ENCODE measurements around the gene KPNA1. TPM values are rescaled to one million over a fixed set of nuclear protein-coding genes. Genes with fewer than 3 reads are reported as not detected.

The KPNA1 gene
- total RNA-seq, 1 donor from 2014 or later, result 86.8 TPM

GRCh38 chr3:122535964-122536631, 21.4 kb upstream of the KPNA1 start:
- no peaks in the 10 kb centered on the region for H3K36me3 Mint-ChIP-seq (ENCODE audit: low read depth)

GRCh38 chr3:122533931-122534334, 19.2 kb upstream of the KPNA1 start:
- H3K27ac Mint-ChIP-seq (ENCODE audit: unreplicated experiment), result no peak overlapping the region
- no peak for DNase-seq (ENCODE audit: low read depth, low spot score)
- H3K9me3 Mint-ChIP-seq, result no peaks in the 10 kb centered on the region
- H3K4me1 Mint-ChIP-seq, result no peaks in the 10 kb centered on the region
- H3K4me3 Mint-ChIP-seq, result no peak overlapping the region
- TF ChIP-seq CTCF (conservative IDR thresholded peaks at IDR 0.05), result no peak
- H3K36me3 Mint-ChIP-seq (ENCODE audit: low read depth), result no peaks in the 10 kb centered on the region
- peaks cover 8% of the 10 kb centered on the region for H3K27me3 Mint-ChIP-seq (ENCODE audit: low read depth)

More at GRCh38 chr3:122535964-122536631, 21.4 kb upstream of the KPNA1 start:
- H3K27me3 Mint-ChIP-seq (ENCODE audit: low read depth), result peaks cover 8% of the 10 kb centered on the region
- DNase-seq (ENCODE audit: low read depth, low spot score), result no peak
- TF ChIP-seq CTCF (conservative IDR thresholded peaks at IDR 0.05), result no peak
- no peak overlapping the region for H3K4me3 Mint-ChIP-seq
- no peaks in the 10 kb centered on the region for H3K4me1 Mint-ChIP-seq
- no peaks in the 10 kb centered on the region for H3K9me3 Mint-ChIP-seq
- H3K27ac Mint-ChIP-seq (ENCODE audit: unreplicated experiment), result no peak overlapping the region

- H3K27ac Mint-ChIP-seq (ENCODE audit: unreplicated experiment), result no peak overlapping the region
- no peaks in the 10 kb centered on the region for H3K4me1 Mint-ChIP-seq
- peaks cover 8% of the 10 kb centered on the region for H3K27me3 Mint-ChIP-seq (ENCODE audit: low read depth)
- no peaks in the 10 kb centered on the region for H3K36me3 Mint-ChIP-seq (ENCODE audit: low read depth)
- H3K9me3 Mint-ChIP-seq, result no peaks in the 10 kb centered on the region
- no peak for DNase-seq (ENCODE audit: low read depth, low spot score)
- no peak overlapping the region for H3K4me3 Mint-ChIP-seq
- no peak for TF ChIP-seq CTCF (conservative IDR thresholded peaks at IDR 0.05)
Measured at GRCh38 chr3:122533480-122533879, 18.7 kb upstream of the KPNA1 start.

- TF ChIP-seq CTCF (conservative IDR thresholded peaks at IDR 0.05), result no peak
- Mint-ChIP-seq H3K36me3 (ENCODE audit: low read depth) (no peaks in the 10 kb centered on the region), H3K4me3 (no peak overlapping the region), H3K9me3 (no peaks in the 10 kb centered on the region), H3K27me3 (ENCODE audit: low read depth) (no peaks in the 10 kb centered on the region), H3K27ac (ENCODE audit: unreplicated experiment) (no peak overlapping the region), H3K4me1 (no peaks in the 10 kb centered on the region)
- DNase-seq (ENCODE audit: low read depth, low spot score), result no peak
Measured at GRCh38 chr3:122530164-122530563, 15.4 kb upstream of the KPNA1 start.

- Mint-ChIP-seq H3K27me3 (ENCODE audit: low read depth) (peaks cover 10% of the 10 kb centered on the region), H3K36me3 (ENCODE audit: low read depth) (no peaks in the 10 kb centered on the region), H3K9me3 (no peaks in the 10 kb centered on the region), H3K4me3 (no peak overlapping the region), H3K4me1 (no peaks in the 10 kb centered on the region), H3K27ac (ENCODE audit: unreplicated experiment) (no peak overlapping the region)
- no peak for DNase-seq (ENCODE audit: low read depth, low spot score)
- no peak for TF ChIP-seq CTCF (conservative IDR thresholded peaks at IDR 0.05)
Measured at GRCh38 chr3:122523317-122523716, 8.6 kb upstream of the KPNA1 start.

Measured in neural crest cell (in vitro differentiated cells).